ENCODE data around the gene TLE6.
"Not testable (repeated sequence)": the region's sequence is repeated elsewhere in the genome, so short reads cannot be mapped to it uniquely, and the experiment has no call there.

Gene TLE6

GRCh38 chr19:2960120-2960519 lies 17.2 kb upstream of the TLE6 start:
- TF ChIP-seq JUND (IDR thresholded peaks at IDR 0.05; ENCODE audit: low read depth): no peak
- DNase-seq (ENCODE audit: low read depth in 1 of 2, low spot score in 1 of 2): no peak
- in situ Hi-C loops (cut with HindIII; ENCODE audit: low pct_unique_long_range_greater_than_20kb, low sequenced_read_pairs): no loop called here

GRCh38 chr19:2962018-2962670 lies 15.2 kb upstream of the TLE6 start:
- in situ Hi-C loops (cut with HindIII; ENCODE audit: low pct_unique_long_range_greater_than_20kb, low sequenced_read_pairs): no loop called here
- no peak for TF ChIP-seq JUND (IDR thresholded peaks at IDR 0.05; ENCODE audit: low read depth)
- DNase-seq (ENCODE audit: low read depth in 1 of 2, low spot score in 1 of 2): peak; percentile 46 to 89

GRCh38 chr19:2963122-2963521 lies 14.2 kb upstream of the TLE6 start:
- no peak for TF ChIP-seq JUND (IDR thresholded peaks at IDR 0.05; ENCODE audit: low read depth)
- no peak for DNase-seq (ENCODE audit: low read depth in 1 of 2, low spot score in 1 of 2)
- in situ Hi-C loops (cut with HindIII; ENCODE audit: low pct_unique_long_range_greater_than_20kb, low sequenced_read_pairs): no loop called here

DNA sequence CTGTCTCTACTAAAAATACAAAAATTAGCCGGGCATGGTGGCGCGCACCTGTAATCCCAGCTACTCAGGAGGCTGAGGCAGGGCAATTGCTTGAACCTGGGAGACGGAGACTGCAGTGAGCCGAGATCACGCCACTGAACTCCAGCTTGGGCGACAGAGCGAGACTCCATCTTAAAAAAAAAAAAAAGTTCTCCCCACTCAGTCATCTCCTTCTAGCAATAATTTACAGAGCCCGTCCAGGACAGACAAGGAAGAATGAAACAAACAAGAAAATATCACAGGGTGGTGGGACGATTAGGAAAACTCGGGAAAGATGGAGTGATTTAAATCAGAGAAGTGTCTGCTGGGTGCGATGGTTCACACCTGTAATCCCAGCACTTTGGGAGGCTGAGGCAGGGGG lies 13.7 kb upstream of the TLE6 start:
- in situ Hi-C loops (cut with HindIII; ENCODE audit: low pct_unique_long_range_greater_than_20kb, low sequenced_read_pairs); DNase-seq (ENCODE audit: low read depth in 1 of 2, low spot score in 1 of 2): not testable (repeated sequence)

DNA sequence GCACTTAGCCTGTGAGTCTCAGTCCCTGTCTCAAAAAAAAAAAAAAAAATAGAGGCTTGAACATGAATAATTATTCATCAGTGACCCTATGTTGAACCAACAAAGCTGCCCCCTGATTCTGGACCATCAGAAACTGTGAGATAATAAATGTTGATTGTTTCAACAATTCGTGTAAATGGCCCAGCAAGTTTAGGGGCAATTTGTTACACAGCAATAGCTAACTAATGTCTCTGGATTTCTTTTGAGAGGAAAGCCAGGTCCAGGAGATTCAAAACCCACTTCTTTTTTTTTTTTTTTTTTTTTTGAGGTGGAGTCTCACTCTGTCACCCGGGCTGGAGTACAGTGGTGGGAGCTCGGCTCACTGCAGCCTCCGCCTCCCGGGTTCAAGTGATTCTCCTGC lies 12.5 kb upstream of the TLE6 start:
- TF ChIP-seq JUND (IDR thresholded peaks at IDR 0.05; ENCODE audit: low read depth): no peak
- in situ Hi-C loops (cut with HindIII; ENCODE audit: low pct_unique_long_range_greater_than_20kb, low sequenced_read_pairs): no loop called here
- no peak for DNase-seq (ENCODE audit: low read depth in 1 of 2, low spot score in 1 of 2)

- no peak for TF ChIP-seq JUND (IDR thresholded peaks at IDR 0.05; ENCODE audit: low read depth)
- no peak for DNase-seq (ENCODE audit: low read depth in 1 of 2, low spot score in 1 of 2)
- in situ Hi-C loops (cut with HindIII; ENCODE audit: low pct_unique_long_range_greater_than_20kb, low sequenced_read_pairs): no loop called here
Observed at GRCh38 chr19:2967972-2968371, 9.4 kb upstream of the TLE6 start.

- no peak for DNase-seq (ENCODE audit: low read depth in 1 of 2, low spot score in 1 of 2)
- in situ Hi-C loops (cut with HindIII; ENCODE audit: low pct_unique_long_range_greater_than_20kb, low sequenced_read_pairs): no loop called here
- TF ChIP-seq JUND (IDR thresholded peaks at IDR 0.05; ENCODE audit: low read depth): no peak
Observed at GRCh38 chr19:2969104-2969504, 8.3 kb upstream of the TLE6 start.

- TF ChIP-seq JUND (IDR thresholded peaks at IDR 0.05; ENCODE audit: low read depth): no peak
- DNase-seq (ENCODE audit: low read depth in 1 of 2, low spot score in 1 of 2): peak in 1 of 2 experiments; percentile 73
- in situ Hi-C loops (cut with HindIII; ENCODE audit: low pct_unique_long_range_greater_than_20kb, low sequenced_read_pairs): no loop called here
Observed at GRCh38 chr19:2970201-2970835, 7.0 kb upstream of the TLE6 start.

- TF ChIP-seq JUND (IDR thresholded peaks at IDR 0.05; ENCODE audit: low read depth): no peak
- DNase-seq (ENCODE audit: low read depth in 1 of 2, low spot score in 1 of 2): no peak
- in situ Hi-C loops (cut with HindIII; ENCODE audit: low pct_unique_long_range_greater_than_20kb, low sequenced_read_pairs): no loop called here
Observed at GRCh38 chr19:2973229-2973628, 4.1 kb upstream of the TLE6 start.

GRCh38 chr19:2974342-2975041 lies 2.9 kb upstream of the TLE6 start:
- in situ Hi-C loops (cut with HindIII; ENCODE audit: low pct_unique_long_range_greater_than_20kb, low sequenced_read_pairs): no loop called here
- no peak for DNase-seq (ENCODE audit: low read depth in 1 of 2, low spot score in 1 of 2)
- TF ChIP-seq JUND (IDR thresholded peaks at IDR 0.05; ENCODE audit: low read depth): no peak

- in situ Hi-C loops (cut with HindIII; ENCODE audit: low pct_unique_long_range_greater_than_20kb, low sequenced_read_pairs): no loop called here
- no peak for DNase-seq (ENCODE audit: low read depth in 1 of 2, low spot score in 1 of 2)
- TF ChIP-seq JUND (IDR thresholded peaks at IDR 0.05; ENCODE audit: low read depth): no peak
Observed at GRCh38 chr19:2976609-2977000, 759 bp upstream of the TLE6 start.

- peak in 1 of 2 experiments; percentile 14 for DNase-seq (ENCODE audit: low read depth in 1 of 2, low spot score in 1 of 2)
- in situ Hi-C loops (cut with HindIII; ENCODE audit: low pct_unique_long_range_greater_than_20kb, low sequenced_read_pairs): no loop called here
- TF ChIP-seq JUND (IDR thresholded peaks at IDR 0.05; ENCODE audit: low read depth): no peak
Observed at GRCh38 chr19:2977746-2978138, 378 bp downstream of the TLE6 start.

DNA sequence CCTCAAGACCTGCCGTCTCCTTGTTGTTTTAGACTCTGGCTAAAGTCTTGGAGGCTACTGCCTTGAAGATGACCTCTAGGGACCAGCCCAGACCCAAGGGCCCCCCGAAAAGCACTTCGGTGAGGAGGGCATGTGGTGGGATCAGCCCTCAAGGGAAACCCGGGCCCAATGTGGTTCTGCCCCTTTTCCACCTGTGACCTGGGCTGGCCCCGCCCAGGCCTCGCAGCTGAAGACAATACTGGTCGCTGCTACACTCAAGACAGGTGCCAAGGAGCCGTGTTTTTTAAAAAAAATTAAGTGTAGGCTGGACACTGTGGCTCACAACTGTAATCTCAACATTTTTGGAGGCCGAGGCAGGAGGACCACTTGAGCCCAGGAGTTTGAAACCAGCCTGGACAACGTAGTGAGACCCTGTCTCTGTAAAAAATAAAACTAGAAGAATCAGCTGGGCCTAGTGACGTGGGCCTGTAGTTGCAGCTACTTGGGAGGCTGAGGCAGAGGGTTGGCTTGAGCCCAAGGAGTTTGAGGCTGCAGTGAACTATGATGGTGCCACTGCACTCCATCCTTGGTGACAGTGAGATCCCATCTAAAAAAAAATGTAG lies 903 bp downstream of the TLE6 start:
- no peak for DNase-seq (ENCODE audit: low read depth in 1 of 2, low spot score in 1 of 2)
- TF ChIP-seq JUND (IDR thresholded peaks at IDR 0.05; ENCODE audit: low read depth): no peak
- in situ Hi-C loops (cut with HindIII; ENCODE audit: low pct_unique_long_range_greater_than_20kb, low sequenced_read_pairs): no loop called here
